HepG2 (cell line): ENCODE measurements around the gene UGGT1. TPM values are rescaled to one million over a fixed set of nuclear protein-coding genes. Genes with fewer than 3 reads are reported as not detected.

Source experiments
- BHLHE40 ChIP-seq: IDR thresholded peaks from 2 replicates; pipeline ENCODE4 v1.6.1; 2011; ENCODE audit warnings: low read length, improper control_type of control experiment
- DNMT1 ChIP-seq: sonication (generic); formaldehyde crosslinking; IDR thresholded peaks from 2 replicates; pipeline ENCODE4 v1.5.1; 2020; ENCODE audit warnings: mild to moderate bottlenecking, missing genetic modification reagents
- FOSL2 ChIP-seq: sonication (generic); formaldehyde crosslinking; IDR thresholded peaks from 2 replicates; pipeline ENCODE4 v1.4.0; 2020; ENCODE audit warnings: missing genetic modification reagents
- KLF9 ChIP-seq: IDR thresholded peaks from 2 replicates; pipeline ENCODE4 v1.6.1; 2016; ENCODE audit warnings: low read depth
- RFX1 ChIP-seq: fragments of 450-650 bp; IDR thresholded peaks from 2 replicates; pipeline ENCODE4 v1.6.1; 2017
- SRSF1 ChIP-seq: fragments of 200-400 bp; formaldehyde crosslinking; optimal IDR thresholded peaks from 2 replicates; pipeline ENCODE3; 2017; ENCODE audit warnings: mild to moderate bottlenecking, low read depth, low read length, moderate library complexity
- ZHX2 ChIP-seq, 2 experiments: sonication (generic) in 1 of 2; formaldehyde crosslinking in 1 of 2; IDR thresholded peaks; 2 replicates each; pipeline versions ENCODE4 v1.6.1 to v1.9.0; 2014 to 2022; ENCODE audit warnings: antibody characterized with exemption in 1 of 2, borderline replicate concordance in 1 of 2, inconsistent platforms in 1 of 2, low read depth in 1 of 2, missing genetic modification reagents in 1 of 2
- ZNF646 ChIP-seq: sonication (generic); formaldehyde crosslinking; IDR thresholded peaks from 2 replicates; pipeline ENCODE4 v1.9.0; 2021; ENCODE audit warnings: mild to moderate bottlenecking, missing genetic modification reagents
- ZNF740 ChIP-seq: sonication (generic); formaldehyde crosslinking; IDR thresholded peaks from 2 replicates; pipeline ENCODE4 v1.4.0; 2020; ENCODE audit warnings: missing genetic modification reagents
- polyA plus RNA-seq, 8 experiments: library from polyadenylated mRNA; depleted of rRNA in 3 of 8; stranded (reverse) in 7 of 8; unstranded in 1 of 8; fragments of >200 nt; fragmentation: Illumina TruSeq in 4 of 8; extraction: Trizol in 4 of 8; gene quantifications; 2 replicates each; pipeline versions ENCODE4 v1.2.1 to v1.2.3, GENCODE V29; 2011 to 2016; ENCODE audit warnings: low read depth in 4 of 8, missing spikeins in 1 of 8, mixed read lengths in 1 of 8; ENCODE audit not compliant: insufficient read depth in 1 of 8
- total RNA-seq, 5 experiments: library from RNA; depleted of rRNA; stranded (reverse); fragments of >200 nt; fragmentation: Illumina TruSeq; extraction: Trizol; gene quantifications; 2 replicates each; pipeline ENCODE4 v1.2.3, GENCODE V29; 2016; ENCODE audit warnings: low read depth in 1 of 5
- TF ChIP-seq, protein P1 (sequence below): sonication (generic); formaldehyde crosslinking; IDR thresholded peaks from 2 replicates; pipeline ENCODE4 v1.4.0; 2020; ENCODE audit warnings: missing genetic modification reagents
- TF ChIP-seq, protein P2 (sequence below): IDR thresholded peaks from 2 replicates; pipeline ENCODE4 v1.6.1; 2016; ENCODE audit warnings: missing compliant biosample characterization, missing genetic modification reagents, borderline replicate concordance

Gene UGGT1
- total and polyA plus RNA-seq, 2 of the 13 experiments (the other 11 are each of a cell fraction or from before 2014, with no cell fraction given): 35.8 to 83.2 TPM

DNA sequence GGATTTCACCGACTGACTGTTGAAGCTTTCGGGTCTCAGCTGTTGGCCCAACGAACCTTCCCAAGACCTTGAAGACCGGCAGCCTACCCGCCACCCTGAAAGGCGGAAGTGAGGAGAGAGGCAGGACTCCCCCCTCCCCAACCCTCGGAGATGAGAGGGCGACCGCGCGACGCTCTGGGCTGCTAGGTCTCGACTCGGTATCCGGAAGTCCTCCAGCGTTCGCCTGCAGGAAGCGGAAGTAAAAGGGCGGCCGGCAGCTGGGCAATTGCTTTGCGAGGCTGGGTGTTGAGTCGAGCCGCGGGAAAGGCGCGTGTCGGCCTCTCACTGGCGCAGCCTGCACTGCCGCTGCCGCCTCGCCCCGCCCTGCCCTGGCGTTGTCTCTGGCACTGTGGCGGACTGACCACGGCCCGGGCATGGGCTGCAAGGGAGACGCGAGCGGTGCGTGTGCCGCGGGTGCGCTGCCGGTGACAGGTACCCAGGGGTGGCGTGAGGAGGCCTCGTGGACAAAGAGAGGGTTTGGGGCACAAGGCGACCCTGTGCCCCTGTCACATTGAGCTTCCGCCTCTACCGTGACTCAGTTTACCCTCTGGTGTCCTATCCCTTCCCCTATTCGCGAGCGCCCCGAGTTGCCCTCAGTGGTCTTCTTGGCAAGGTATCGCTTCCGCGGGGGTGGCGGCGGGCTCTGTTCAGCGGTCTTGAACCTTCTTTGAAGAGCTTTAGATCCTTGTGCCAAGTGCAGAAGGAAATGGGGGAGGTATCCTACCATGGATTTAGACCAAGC is at the start of gene UGGT1 (continued):
- peak; percentile 83 for TF ChIP-seq FOSL2 (CRISPR knock-in tag)
- TF ChIP-seq BHLHE40: 0 out of 2 replicates have a peak, but pooled peaks have one; percentile 11
- peak; percentile 91 for TF ChIP-seq KLF9 (CRISPR knock-in tag)
- TF ChIP-seq, protein P1, sequence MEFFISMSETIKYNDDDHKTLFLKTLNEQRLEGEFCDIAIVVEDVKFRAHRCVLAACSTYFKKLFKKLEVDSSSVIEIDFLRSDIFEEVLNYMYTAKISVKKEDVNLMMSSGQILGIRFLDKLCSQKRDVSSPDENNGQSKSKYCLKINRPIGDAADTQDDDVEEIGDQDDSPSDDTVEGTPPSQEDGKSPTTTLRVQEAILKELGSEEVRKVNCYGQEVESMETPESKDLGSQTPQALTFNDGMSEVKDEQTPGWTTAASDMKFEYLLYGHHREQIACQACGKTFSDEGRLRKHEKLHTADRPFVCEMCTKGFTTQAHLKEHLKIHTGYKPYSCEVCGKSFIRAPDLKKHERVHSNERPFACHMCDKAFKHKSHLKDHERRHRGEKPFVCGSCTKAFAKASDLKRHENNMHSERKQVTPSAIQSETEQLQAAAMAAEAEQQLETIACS (CRISPR knock-in tag): peak; percentile 42; the same call in 1 of the 2 replicates
- TF ChIP-seq SRSF1: peak; percentile 83
- peak; percentile 97 for TF ChIP-seq DNMT1
- TF ChIP-seq, protein P2, sequence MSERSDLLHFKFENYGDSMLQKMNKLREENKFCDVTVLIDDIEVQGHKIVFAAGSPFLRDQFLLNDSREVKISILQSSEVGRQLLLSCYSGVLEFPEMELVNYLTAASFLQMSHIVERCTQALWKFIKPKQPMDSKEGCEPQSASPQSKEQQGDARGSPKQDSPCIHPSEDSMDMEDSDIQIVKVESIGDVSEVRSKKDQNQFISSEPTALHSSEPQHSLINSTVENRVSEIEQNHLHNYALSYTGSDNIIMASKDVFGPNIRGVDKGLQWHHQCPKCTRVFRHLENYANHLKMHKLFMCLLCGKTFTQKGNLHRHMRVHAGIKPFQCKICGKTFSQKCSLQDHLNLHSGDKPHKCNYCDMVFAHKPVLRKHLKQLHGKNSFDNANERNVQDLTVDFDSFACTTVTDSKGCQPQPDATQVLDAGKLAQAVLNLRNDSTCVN (CRISPR knock-in tag): peak; percentile 60; the same call in 1 of the 2 replicates
- TF ChIP-seq ZNF646 (CRISPR knock-in tag): no peak
- TF ChIP-seq RFX1: no peak
- peak; percentile 72; the same call in 1 of the 2 replicates for TF ChIP-seq ZHX2 (IDR thresholded peaks at IDR 0.05; ENCODE audit: low read depth)
- TF ChIP-seq ZHX2 (CRISPR knock-in tag; IDR thresholded peaks at IDR 0.05; ENCODE audit: borderline replicate concordance): 0 out of 2 replicates have a peak, but pooled peaks have one; percentile 22
- peak; percentile 87 for TF ChIP-seq ZNF740 (CRISPR knock-in tag)
